GM19025 (cell line): ENCODE results near the gene FAM120C.

Experiments used
- ATAC-seq: cut with Tn5 transposase; IDR thresholded peaks from one replicate; pipeline ENCODE4 v1.9.1; 2021; ENCODE audit warnings: mild to moderate bottlenecking, low read depth, moderate library complexity; ENCODE audit not compliant: unreplicated experiment

FAM120C gene

DNA sequence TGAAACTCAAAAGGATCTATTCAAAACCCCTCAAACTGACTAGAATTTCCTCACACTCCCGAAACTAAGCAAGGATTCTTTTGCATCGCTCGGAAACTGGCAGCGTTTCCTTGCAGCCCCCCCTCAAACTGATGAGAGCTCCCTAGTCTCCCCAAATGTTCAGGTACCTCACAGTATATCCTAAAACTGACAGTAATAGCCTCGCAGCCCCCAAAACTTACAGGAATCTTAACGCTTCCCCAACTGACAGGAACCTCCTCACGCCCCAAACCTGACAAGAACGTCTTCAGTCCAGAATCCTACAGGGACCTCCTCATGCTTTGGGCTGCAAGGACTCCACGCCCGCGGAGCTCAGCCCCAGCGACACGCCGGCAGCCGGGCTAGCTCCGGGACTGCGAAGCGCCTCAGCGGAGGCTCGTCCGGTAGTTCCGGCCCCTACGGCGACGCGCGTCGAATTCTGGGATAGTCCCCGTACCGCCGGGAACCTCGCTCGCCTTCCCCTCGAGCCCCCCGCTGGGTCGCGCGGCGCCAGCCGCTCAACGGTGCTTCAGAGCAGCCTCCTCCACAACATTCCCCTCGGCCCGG, 139.4 kb downstream of the FAM120C start:
- peak; percentile 13 for ATAC-seq

DNA sequence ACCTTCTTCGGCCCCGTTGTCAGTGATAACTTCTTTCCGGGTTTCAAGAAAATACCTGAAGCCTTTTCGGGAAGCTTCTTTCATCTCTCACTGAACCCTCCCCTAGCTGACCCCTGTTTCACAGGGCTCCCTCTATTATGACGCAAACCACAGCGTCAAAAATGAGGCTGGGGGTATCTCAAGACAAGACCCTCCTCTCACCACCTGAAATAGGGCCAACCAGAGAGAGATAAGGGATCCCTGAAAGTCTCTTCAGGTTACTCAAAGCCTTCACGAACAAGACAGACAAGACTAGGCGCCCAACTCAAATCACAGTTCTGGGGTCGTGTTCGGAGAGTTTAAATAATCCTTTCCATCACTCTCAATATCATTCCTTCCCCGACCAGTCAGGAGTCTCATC, 140.0 kb downstream of the FAM120C start:
- ATAC-seq, result no peak

DNA sequence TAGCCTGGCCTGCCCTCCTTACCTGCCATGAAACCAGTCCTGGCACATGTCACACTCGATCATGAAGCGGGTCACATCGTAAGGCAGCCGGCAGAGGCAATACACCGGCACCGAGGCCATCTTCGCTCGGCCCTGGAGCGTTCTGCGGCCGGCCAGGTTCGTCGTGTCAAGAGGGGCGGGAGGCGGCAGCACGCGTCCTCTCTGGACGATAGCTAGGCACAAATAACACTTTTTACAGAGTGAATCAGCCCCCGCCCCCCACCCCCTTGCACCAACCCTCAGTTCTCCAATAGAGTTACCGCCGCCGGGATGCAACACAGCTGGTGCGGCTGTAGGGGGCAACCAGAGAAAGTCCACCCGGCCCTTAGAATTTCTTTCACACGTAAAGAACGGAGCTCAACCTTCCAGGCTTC, 140.4 kb downstream of the FAM120C start:
- no peak for ATAC-seq

DNA sequence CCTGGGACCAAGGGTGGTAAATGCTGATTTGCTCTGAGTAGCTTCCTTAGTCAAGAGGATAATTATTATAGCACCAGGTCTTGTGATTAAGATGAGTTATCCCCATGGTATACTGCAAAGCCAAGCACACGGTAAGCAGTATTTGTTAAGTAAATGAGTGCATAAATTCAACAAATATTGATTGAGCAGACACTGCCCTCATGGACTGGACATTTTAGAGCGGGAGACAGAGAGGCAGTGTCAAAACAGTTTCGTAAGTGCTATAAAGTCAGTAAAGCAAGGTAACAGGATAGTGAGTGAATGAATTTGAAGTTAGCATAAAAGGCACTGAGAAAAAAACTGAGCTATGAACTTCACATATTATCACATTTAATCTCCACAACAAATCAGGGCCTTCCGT, 152.7 kb downstream of the FAM120C start:
- no peak for ATAC-seq

DNA sequence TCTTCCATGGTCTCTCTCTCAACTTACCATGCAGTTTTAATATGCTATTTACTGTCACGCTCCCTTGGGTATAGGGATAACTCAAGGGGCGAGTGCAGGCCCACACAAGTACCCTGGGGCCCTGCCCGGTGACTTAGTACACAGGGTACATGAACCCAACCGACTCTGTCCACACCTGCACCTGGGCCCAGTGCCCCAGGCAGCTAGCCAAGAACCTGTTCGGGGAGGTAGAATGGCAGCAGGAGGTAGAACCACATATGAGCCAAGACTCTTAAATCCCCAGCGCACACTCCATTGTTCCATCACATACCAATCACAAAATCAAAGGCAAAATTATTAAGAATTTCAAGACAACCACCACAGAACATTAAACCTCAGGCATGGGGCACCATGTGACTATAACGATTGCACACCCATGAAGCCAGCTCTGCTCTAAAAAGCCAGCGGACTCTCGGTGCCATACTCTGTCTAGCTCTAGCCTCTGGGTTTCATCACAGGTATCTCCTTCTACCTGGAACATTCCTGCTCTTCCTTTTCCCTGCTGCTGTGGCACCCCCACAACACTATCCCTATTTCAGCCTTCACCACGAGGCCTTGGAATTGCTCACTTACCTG, 153.4 kb downstream of the FAM120C start:
- no peak for ATAC-seq

DNA sequence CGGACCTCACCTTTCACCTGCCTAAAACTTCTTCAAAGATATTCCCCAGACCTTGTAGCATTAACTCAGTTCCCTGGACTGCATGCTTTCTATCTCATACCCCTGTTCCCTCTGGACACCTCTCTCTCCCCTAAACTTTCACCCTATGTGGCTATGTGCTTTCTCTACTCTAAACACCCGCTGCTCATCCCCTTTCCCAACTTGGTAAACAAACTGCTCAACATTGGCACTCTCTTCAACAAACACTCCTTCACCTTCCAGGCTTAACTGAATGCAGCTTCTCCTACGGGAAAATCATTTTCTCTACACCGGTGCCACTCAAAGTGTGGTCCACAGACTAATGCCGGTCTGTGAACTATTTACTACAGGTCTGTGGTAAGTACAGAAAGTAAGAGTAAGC, 158.7 kb downstream of the FAM120C start:
- ATAC-seq, result no peak
